Left colon (tissue), 2 donors: Measurements from ENCODE around the gene FYB1. TPM values are rescaled to one million over a fixed set of nuclear protein-coding genes. Genes with fewer than 3 reads are reported as not detected.

Source experiments
- ATAC-seq: fragments of 200-7000 bp; cut with Tn5 transposase; one replicate; pipeline ENCODE4 v1.9.1; 2020; ENCODE audit warnings: mild to moderate bottlenecking, moderate library complexity
- DNase-seq, 2 donors: peaks; one replicate each; pipeline ENCODE4 v3.0.0-alpha.2; 2020
- intact Hi-C, 2 donors: fragments of 100-400 bp; cut with DNase I in 1 of 2; cut with micrococcal nuclease in 1 of 2; formaldehyde crosslinking; loops; one replicate each; pipeline versions ENCODE4 v1.11.2 to v1.14.0; 2022; cut with DNase I, micrococcal nuclease
- total RNA-seq, 2 donors: library from RNA; stranded (reverse); fragmentation: NEBNext Ultra II Directional; extraction: Animal tissue kit (Norgen Biotek cat#: 25700); gene quantifications; one replicate each; pipeline ENCODE4 v1.2.1, GENCODE V29; 2021
- donor health status: DM: no; HTN: no; CAD: no.
- donor health status: DM: yes; HTN: yes; CAD: no.

The FYB1 gene
- total RNA-seq, 2 donors from 2014 or later = 7.3 to 10.8 TPM

GRCh38 chr5:39080168-39080567, 139.2 kb downstream of the FYB1 start:
- ATAC-seq (no peak), DNase-seq (no peak)
- intact Hi-C loops = no loop called here

- no peak for ATAC-seq
- DNase-seq = no peak
- intact Hi-C loops = loop anchor here in 1 of 2 donors (2.0 kb wide), 1 partner anchor 84 kb away; no protein-coding TSS in a partner anchor
These were observed 140.2 kb downstream of the FYB1 start for GRCh38 chr5:39079147-39079546.

GRCh38 chr5:39076757-39077728, 142.3 kb downstream of the FYB1 start:
- ATAC-seq = no peak
- no peak for DNase-seq
- intact Hi-C loops = no loop called here

GRCh38 chr5:39076101-39076756, 143.1 kb downstream of the FYB1 start:
- ATAC-seq = no peak
- DNase-seq = no peak
- intact Hi-C loops = no loop called here

GRCh38 chr5:39074017-39074814, 145.1 kb downstream of the FYB1 start, which contains the start of gene RICTOR:
Gene RICTOR (minus strand): TSS chr5:39074399. CDS start chr5:39074377, 22 bp downstream.
- ATAC-seq (peak; percentile 92), DNase-seq (peak; percentile 89 to 95)
- intact Hi-C loops = no loop called here

GRCh38 chr5:39073767-39074016, 145.7 kb downstream of the FYB1 start:
- intact Hi-C loops = no loop called here
- ATAC-seq (peak; percentile 61), DNase-seq (peak in 1 of 2 donors; percentile 36)

- intact Hi-C loops = no loop called here
- ATAC-seq = peak; percentile 26
- DNase-seq = peak; percentile 36 to 61
These were observed 146.2 kb downstream of the FYB1 start for GRCh38 chr5:39072925-39073766.

- intact Hi-C loops = no loop called here
- DNase-seq (no peak), ATAC-seq (no peak)
These were observed 151.3 kb downstream of the FYB1 start for GRCh38 chr5:39068099-39068498.

- DNase-seq = no peak
- no peak for ATAC-seq
- intact Hi-C loops = no loop called here
These were observed 154.9 kb downstream of the FYB1 start for GRCh38 chr5:39064450-39064849.

GRCh38 chr5:39063037-39063436, 156.3 kb downstream of the FYB1 start:
- intact Hi-C loops = no loop called here
- peak; percentile 38 for ATAC-seq
- no peak for DNase-seq

- intact Hi-C loops = no loop called here
These were observed 156.8 kb downstream of the FYB1 start for GRCh38 chr5:39062530-39062929.

GRCh38 chr5:39062104-39062503, 157.3 kb downstream of the FYB1 start:
- DNase-seq (no peak), ATAC-seq (no peak)
- intact Hi-C loops = no loop called here

More at GRCh38 chr5:39062530-39062929, 156.8 kb downstream of the FYB1 start:
- no peak for DNase-seq
- no peak for ATAC-seq

GRCh38 chr5:39059064-39059463, 160.3 kb downstream of the FYB1 start:
- no peak for ATAC-seq
- no peak for DNase-seq
- intact Hi-C loops = no loop called here

GRCh38 chr5:39058178-39058921, 161.0 kb downstream of the FYB1 start:
- DNase-seq (no peak), ATAC-seq (no peak)
- intact Hi-C loops = no loop called here

- no peak for ATAC-seq
- no peak for DNase-seq
- intact Hi-C loops = no loop called here
These were observed 161.6 kb downstream of the FYB1 start for GRCh38 chr5:39057734-39058133.

- ATAC-seq (no peak), DNase-seq (no peak)
- intact Hi-C loops = no loop called here
These were observed 163.5 kb downstream of the FYB1 start for GRCh38 chr5:39055768-39056398.
